HG03432 (cell line): ENCODE results near the gene LCMT2.

Experiments used
- ATAC-seq: cut with Tn5 transposase; IDR thresholded peaks from one replicate; pipeline ENCODE4 v1.9.1; 2021; ENCODE audit warnings: mild to moderate bottlenecking, moderate library complexity; ENCODE audit not compliant: unreplicated experiment

LCMT2 gene

GRCh38 chr15:43329960-43330779, at the start of gene LCMT2:
TSS of gene LCMT2 (minus strand) at chr15:43330573. CDS start at chr15:43330489, 84 bp downstream.
- ATAC-seq = peak; percentile 93

- no peak for ATAC-seq
Measured at GRCh38 chr15:43378601-43379000, 48.2 kb upstream of the LCMT2 start.

- ATAC-seq = no peak
Measured at GRCh38 chr15:43376017-43376705, 45.8 kb upstream of the LCMT2 start.

GRCh38 chr15:43370975-43371974, 40.9 kb upstream of the LCMT2 start, which contains the start of the genes TUBGCP4 and ZSCAN29:
TSS of gene TUBGCP4 (plus strand) at chr15:43371101. CDS start at chr15:43371355, 254 bp downstream.
TSS of gene ZSCAN29 (minus strand) at chr15:43371043. CDS start at chr15:43369913, 1,130 bp downstream.
- ATAC-seq = peak; percentile 85

- ATAC-seq = peak; percentile 39
Measured at GRCh38 chr15:43370310-43370974, 40.1 kb upstream of the LCMT2 start.

- ATAC-seq = no peak
Measured at GRCh38 chr15:43361313-43361903, 31.0 kb upstream of the LCMT2 start.

- ATAC-seq = no peak
Measured at GRCh38 chr15:43360821-43361220, 30.4 kb upstream of the LCMT2 start.

- ATAC-seq = no peak
Measured at GRCh38 chr15:43352693-43353382, 22.5 kb upstream of the LCMT2 start.

GRCh38 chr15:43347114-43347513, 16.7 kb upstream of the LCMT2 start:
- no peak for ATAC-seq

GRCh38 chr15:43346305-43346704, 15.9 kb upstream of the LCMT2 start:
- ATAC-seq = no peak

GRCh38 chr15:43330780-43331087, 361 bp upstream of the LCMT2 start:
- peak; percentile 25 for ATAC-seq

GRCh38 chr15:43329217-43329959, 985 bp downstream of the LCMT2 start:
- no peak for ATAC-seq

- ATAC-seq = no peak
Measured at GRCh38 chr15:43325039-43325684, 5.2 kb downstream of the LCMT2 start.

GRCh38 chr15:43318990-43319771, 11.2 kb downstream of the LCMT2 start:
- no peak for ATAC-seq

GRCh38 chr15:43317566-43318184, 12.7 kb downstream of the LCMT2 start:
- no peak for ATAC-seq

GRCh38 chr15:43316971-43317346, 13.4 kb downstream of the LCMT2 start:
- no peak for ATAC-seq
